GM23248 (cell line): ENCODE measurements around the gene ARRDC1. TPM values are rescaled to one million over a fixed set of nuclear protein-coding genes. Genes with fewer than 3 reads are reported as not detected.

ENCODE experiments used
- DNase-seq: peaks from one replicate; pipeline ENCODE4 v3.0.0-alpha.2; 2015
- H2AFZ ChIP-seq: fragments of 200-600 bp; sonication (generic); 2 replicates; pipeline ENCODE4 v1.6.1; 2016; ENCODE audit warnings: antibody characterized with exemption
- H3F3A ChIP-seq: fragments of 200-600 bp; sonication (generic); 2 replicates; pipeline ENCODE4 v1.6.1; 2016; ENCODE audit warnings: mild to moderate bottlenecking, antibody characterized with exemption, mixed run types; ENCODE audit not compliant: insufficient read depth
- H3K27ac ChIP-seq: fragments of 200-600 bp; sonication (generic); 2 replicates; pipeline ENCODE4 v1.5.1; 2016; ENCODE audit warnings: mild to moderate bottlenecking
- H3K27me3 ChIP-seq: fragments of 200-600 bp; sonication (generic); replicated peaks from 2 replicates; pipeline ENCODE4 v1.6.1; 2016; ENCODE audit warnings: mild to moderate bottlenecking; ENCODE audit not compliant: insufficient read depth
- H3K36me3 ChIP-seq: fragments of 200-600 bp; sonication (generic); 2 replicates; pipeline ENCODE4 v1.6.1; 2016; ENCODE audit warnings: low read depth, mild to moderate bottlenecking
- H3K4me1 ChIP-seq: fragments of 200-600 bp; sonication (generic); 2 replicates; pipeline ENCODE4 v1.6.1; 2016; ENCODE audit warnings: mild to moderate bottlenecking; ENCODE audit not compliant: insufficient read depth
- H3K4me2 ChIP-seq: fragments of 200-600 bp; sonication (generic); one replicate; pipeline ENCODE4 v1.6.1; 2016; ENCODE audit warnings: mild to moderate bottlenecking; ENCODE audit not compliant: unreplicated experiment
- H3K4me3 ChIP-seq: fragments of 200-600 bp; sonication (generic); 2 replicates; pipeline ENCODE4 v1.5.1; 2016; ENCODE audit warnings: mild to moderate bottlenecking
- H3K79me2 ChIP-seq: fragments of 200-600 bp; sonication (generic); 2 replicates; pipeline ENCODE4 v1.6.1; 2016; ENCODE audit warnings: mild to moderate bottlenecking; ENCODE audit not compliant: insufficient read depth
- H3K9ac ChIP-seq: fragments of 200-600 bp; sonication (generic); 2 replicates; pipeline ENCODE4 v1.6.1; 2016; ENCODE audit warnings: mild to moderate bottlenecking
- H3K9me2 ChIP-seq: fragments of 200-600 bp; sonication (generic); 2 replicates; pipeline ENCODE4 v1.6.1; 2016; ENCODE audit warnings: mixed run types, mild to moderate bottlenecking, moderate library complexity; ENCODE audit not compliant: insufficient read depth
- H3K9me3 ChIP-seq: fragments of 200-600 bp; sonication (generic); one replicate; pipeline ENCODE4 v1.6.1; 2017; ENCODE audit warnings: low read depth
- H4K20me1 ChIP-seq: fragments of 200-600 bp; sonication (generic); 2 replicates; pipeline ENCODE4 v1.6.0; 2016; ENCODE audit not compliant: insufficient read depth
- EZH2 ChIP-seq: fragments of 200-600 bp; sonication (generic); IDR thresholded peaks from 2 replicates; pipeline ENCODE4 v1.6.1; 2018; ENCODE audit warnings: antibody characterized with exemption, mild to moderate bottlenecking; ENCODE audit not compliant: insufficient read depth, poor library complexity, severe bottlenecking
- EZH2phosphoT487 ChIP-seq: fragments of 200-600 bp; sonication (generic); IDR thresholded peaks from 2 replicates; pipeline ENCODE4 v1.6.1; 2018; ENCODE audit warnings: antibody characterized with exemption, moderate library complexity, mild to moderate bottlenecking, low read depth; ENCODE audit not compliant: insufficient read depth
- WGBS, 2 experiments: methylation state at CpG; one replicate each; pipeline ENCODE4 v1.1.6; 2015 to 2017; ENCODE audit warnings: low lambda C conversion rate in 2 of 2, low coverage in 1 of 2; ENCODE audit errors: missing lambda C conversion rate in 2 of 2; 5-methylcytosine and 5-hydroxymethylcytosine counted together
- in situ Hi-C: fragments of 300-500 bp; cut with MboI; formaldehyde crosslinking; loops from 2 replicates; pipeline ENCODE4 v1.15.0; 2020
- polyA plus RNA-seq: library from polyadenylated mRNA; unstranded; fragments of >200 nt; fragmentation: Nextera tagmentation; extraction: Ambion mirVana; gene quantifications from 2 replicates; pipeline ENCODE4 v1.2.1, GENCODE V29; 2016
- total RNA-seq: library from RNA; depleted of rRNA; stranded (reverse); fragments of >200 nt; shearing (Covaris generic); gene quantifications from 2 replicates; pipeline ENCODE4 v1.2.3, GENCODE V29; 2014

ARRDC1 gene
- total and polyA plus RNA-seq, 2 experiments from 2014 or later = 21.0 to 26.9 TPM

- Histone ChIP-seq H3K4me1 (peaks cover 13% of the 10 kb centered on the region), H3K36me3 (0 out of 2 replicates have a peak, but pooled peaks cover 4% of the 10 kb centered on the region), H3K27me3 (no peaks in the 10 kb centered on the region), H3K27ac (no peak overlapping the region), H3K79me2 (peaks cover 63% of the 10 kb centered on the region), H3K9me2 (no peaks in the 10 kb centered on the region), H4K20me1 (no peaks in the 10 kb centered on the region), H3K9me3 (no peaks in the 10 kb centered on the region), H3K4me3 (no peak overlapping the region), H2AFZ (no peak overlapping the region), H3K9ac (no peak overlapping the region), H3K4me2 (no peak overlapping the region), H3F3A (0 out of 2 replicates have a peak, but pooled peaks cover 5% of the 10 kb centered on the region)
- no peak for DNase-seq
- 88 to 89% methylated on average over 23 of the region's 23 CpGs for WGBS, 2 experiments
- TF ChIP-seq EZH2 = no peak
- no peak for TF ChIP-seq EZH2phosphoT487
- in situ Hi-C loops = no loop called here
Measured at GRCh38 chr9:137580209-137580953, 25.1 kb upstream of the ARRDC1 start.

- Histone ChIP-seq H3K9me3 (no peaks in the 10 kb centered on the region), H3K4me3 (no peak overlapping the region), H4K20me1 (no peaks in the 10 kb centered on the region), H3K4me2 (no peak overlapping the region), H3K36me3 (0 out of 2 replicates have a peak, but pooled peaks cover 4% of the 10 kb centered on the region), H3K79me2 (peaks cover 62% of the 10 kb centered on the region), H3F3A (0 out of 2 replicates have a peak, but pooled peaks cover 5% of the 10 kb centered on the region), H3K27ac (no peak overlapping the region), H3K9ac (no peak overlapping the region), H3K4me1 (peaks cover 13% of the 10 kb centered on the region), H2AFZ (no peak overlapping the region), H3K27me3 (no peaks in the 10 kb centered on the region), H3K9me2 (no peaks in the 10 kb centered on the region)
- 95 to 98% methylated on average over 4 of the region's 4 CpGs for WGBS, 2 experiments
- no peak for DNase-seq
- in situ Hi-C loops = no loop called here
- TF ChIP-seq EZH2 = no peak
- TF ChIP-seq EZH2phosphoT487 = no peak
Measured at GRCh38 chr9:137580954-137581322, 24.5 kb upstream of the ARRDC1 start.

- Histone ChIP-seq H2AFZ (no peak overlapping the region), H3K4me3 (no peak overlapping the region), H3K79me2 (peaks cover 62% of the 10 kb centered on the region), H3K27ac (no peak overlapping the region), H3K36me3 (peaks cover 7% of the 10 kb centered on the region; the same call in 1 of the 2 replicates), H3K4me2 (no peak overlapping the region), H3F3A (0 out of 2 replicates have a peak, but pooled peaks cover 5% of the 10 kb centered on the region), H3K9me2 (no peaks in the 10 kb centered on the region), H4K20me1 (no peaks in the 10 kb centered on the region), H3K9me3 (no peaks in the 10 kb centered on the region), H3K27me3 (no peaks in the 10 kb centered on the region), H3K4me1 (peaks cover 13% of the 10 kb centered on the region), H3K9ac (no peak overlapping the region)
- no peak for DNase-seq
- in situ Hi-C loops = no loop called here
- 90% methylated on average over 22 of the region's 22 CpGs for WGBS, 2 experiments
- no peak for TF ChIP-seq EZH2
- TF ChIP-seq EZH2phosphoT487 = no peak
Measured at GRCh38 chr9:137581361-137582285, 23.9 kb upstream of the ARRDC1 start.

- in situ Hi-C loops = no loop called here
- 0 out of 2 replicates have a peak, but pooled peaks cover 5% of the 10 kb centered on the region for H3F3A ChIP-seq
Measured at GRCh38 chr9:137582286-137582860, 23.1 kb upstream of the ARRDC1 start.

More at GRCh38 chr9:137582286-137582860, 23.1 kb upstream of the ARRDC1 start:
- Histone ChIP-seq H4K20me1 (no peaks in the 10 kb centered on the region), H3K79me2 (peaks cover 62% of the 10 kb centered on the region), H3K9me3 (no peaks in the 10 kb centered on the region), H3K9me2 (no peaks in the 10 kb centered on the region), H3K4me1 (peaks cover 8% of the 10 kb centered on the region), H3K36me3 (peaks cover 15% of the 10 kb centered on the region; the same call in 1 of the 2 replicates), H3K4me2 (no peak overlapping the region), H3K9ac (no peak overlapping the region), H3K27me3 (no peaks in the 10 kb centered on the region), H3K4me3 (no peak overlapping the region), H2AFZ (no peak overlapping the region), H3K27ac (no peak overlapping the region)
- 82 to 84% methylated on average over 20 of the region's 20 CpGs for WGBS, 2 experiments
- DNase-seq = peak; percentile 43
- TF ChIP-seq EZH2 = no peak
- no peak for TF ChIP-seq EZH2phosphoT487
